Right lobe of liver (tissue), 6 donors: Measurements from ENCODE around the gene AP5Z1. TPM values are rescaled to one million over a fixed set of nuclear protein-coding genes. Genes with fewer than 3 reads are reported as not detected.

Experiments
- ATAC-seq, 4 donors: fragments of 200-7000 bp; cut with Tn5 transposase; one replicate each; pipeline ENCODE4 v1.9.1; 2020; ENCODE audit warnings: mild to moderate bottlenecking in 4 of 4, moderate library complexity in 4 of 4
- DNase-seq, 3 donors: peaks; one replicate each; pipeline ENCODE4 v3.0.0-alpha.2; 2020
- H3K27ac ChIP-seq, 3 donors: fragments of 200-600 bp; one replicate each; pipeline ENCODE4 v1.8.0; 2022
- H3K27me3 ChIP-seq, 2 donors: fragments of 200-600 bp; one replicate each; pipeline ENCODE4 v1.8.0; 2022
- H3K36me3 ChIP-seq, 4 donors: fragments of 200-600 bp; sonication (generic) in 1 of 4; one replicate each; pipeline versions ENCODE4 v1.5.1 to v1.8.0; 2017 to 2022; ENCODE audit warnings: control low read depth in 1 of 4
- H3K4me1 ChIP-seq, 4 donors: fragments of 200-600 bp; sonication (generic) in 1 of 4; one replicate each; pipeline versions ENCODE4 v1.5.1 to v1.8.0; 2017 to 2022; ENCODE audit warnings: control low read depth in 1 of 4
- H3K4me3 ChIP-seq, 3 donors: fragments of 200-600 bp; one replicate each; pipeline ENCODE4 v1.8.0; 2022
- H3K9me3 ChIP-seq, 4 donors: fragments of 200-600 bp; sonication (generic) in 1 of 4; one replicate each; pipeline versions ENCODE4 v1.5.1 to v1.8.0; 2017 to 2022; ENCODE audit warnings: control low read depth in 1 of 4
- CTCF ChIP-seq, 4 donors: fragments of 200-600 bp in 3 of 4; fragments of 450-650 bp in 1 of 4; IDR thresholded peaks; one replicate each; pipeline versions ENCODE4 v1.5.1 to v1.8.0; 2016 to 2022; ENCODE audit warnings: antibody characterized with exemption in 4 of 4, mild to moderate bottlenecking in 2 of 4
- POLR2A ChIP-seq: fragments of 450-650 bp; IDR thresholded peaks from one replicate; pipeline ENCODE4 v1.6.1; 2017; ENCODE audit warnings: antibody characterized with exemption, mild to moderate bottlenecking
- WGBS: methylation state at CpG from one replicate; pipeline ENCODE4 v1.1.6; 2018; ENCODE audit warnings: low coverage, low lambda C conversion rate; ENCODE audit not compliant: insufficient coverage; ENCODE audit errors: missing lambda C conversion rate; 5-methylcytosine and 5-hydroxymethylcytosine counted together
- intact Hi-C, 2 donors: fragments of 100-400 bp; cut with DNase I; formaldehyde crosslinking; loops; one replicate each; pipeline versions ENCODE4 v1.11.2 to v1.14.1; 2022
- total RNA-seq, 6 experiments: library from RNA; depleted of rRNA in 2 of 6; stranded (reverse); fragments of >200 nt in 2 of 6; fragmentation: NEBNext Ultra II Directional in 3 of 6; extraction: Animal tissue kit (Norgen Biotek cat#: 25700) in 3 of 6; gene quantifications; one replicate each; pipeline versions ENCODE4 v1.1.0 to v1.2.4, GENCODE V29; 2016 to 2023
- donor health status: DM: no; HTN: yes; CAD: no.
- donor health status: DM: no; HTN: no; CAD: no.
- donor health status: DM: no; HTN: no; CAD: no.
- donor health status: DM: no; HTN: yes; CAD: no.
- donor health status: DM: no; HTN: yes; CAD: no.

Gene AP5Z1
- total RNA-seq, 6 experiments from 2014 or later = 9.7 to 23.6 (median 14.2) TPM

GRCh38 chr7:4783292-4783652 lies 7.8 kb downstream of the AP5Z1 start:
- no peak for DNase-seq
- Histone ChIP-seq H3K4me1 (no peaks in the 10 kb centered on the region), H3K9me3 (no peaks in the 10 kb centered on the region), H3K27ac (no peak overlapping the region), H3K36me3 (peaks cover 3 to 73% (median 21%) of the 10 kb centered on the region in 4 donors), H3K4me3 (no peak overlapping the region), H3K27me3 (no peaks in the 10 kb centered on the region)
- intact Hi-C loops = no loop called here
- ATAC-seq = no peak
- WGBS = no CpG with 5 or more reads among the region's 16 CpGs
- TF ChIP-seq POLR2A = no peak
- no peak for TF ChIP-seq CTCF (IDR thresholded peaks at IDR 0.05)

DNA sequence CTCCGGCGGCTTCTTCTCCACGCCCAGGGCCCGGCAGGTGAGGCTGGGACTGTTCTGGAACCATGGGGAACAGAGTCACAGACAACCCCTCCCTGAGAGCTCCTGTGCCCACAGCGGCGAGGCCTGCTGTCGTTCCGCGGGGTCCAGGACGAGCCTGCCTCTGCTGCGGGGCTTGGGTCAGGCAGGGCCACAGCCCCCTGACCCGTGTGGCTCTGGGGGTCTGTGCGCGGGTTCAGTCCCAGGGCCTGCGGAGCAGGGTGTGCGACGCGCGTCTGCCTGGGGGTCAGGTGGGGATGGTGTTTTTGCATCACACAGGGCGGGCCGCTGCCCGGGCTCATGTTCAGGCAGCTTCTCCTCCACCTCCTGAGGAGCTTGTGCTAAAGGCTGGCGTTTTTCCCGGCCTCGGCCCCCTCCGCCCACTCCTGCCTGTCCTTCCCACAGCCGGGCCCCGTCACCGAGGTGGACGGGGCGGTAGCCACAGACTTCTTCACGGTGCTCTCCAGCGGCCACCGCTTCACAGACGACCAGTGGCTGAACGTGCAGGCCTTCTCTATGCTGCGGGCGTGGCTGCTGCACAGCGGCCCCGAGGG lies 8.4 kb downstream of the AP5Z1 start:
- no peak overlapping the region for H3K27ac ChIP-seq
- intact Hi-C loops = no loop called here
- no peaks in the 10 kb centered on the region for H3K4me1 ChIP-seq
- no peaks in the 10 kb centered on the region for H3K27me3 ChIP-seq
- TF ChIP-seq POLR2A (no peak), CTCF (IDR thresholded peaks at IDR 0.05) (no peak)
- no CpG with 5 or more reads among the region's 40 CpGs for WGBS
- no peaks in the 10 kb centered on the region for H3K9me3 ChIP-seq
- H3K4me3 ChIP-seq = no peak overlapping the region
- ATAC-seq (no peak), DNase-seq (no peak)
- H3K36me3 ChIP-seq = peaks cover 3 to 77% (median 24%) of the 10 kb centered on the region in 4 donors

- DNase-seq = no peak
- intact Hi-C loops = no loop called here
- peaks cover 3 to 77% (median 24%) of the 10 kb centered on the region in 4 donors for H3K36me3 ChIP-seq
Observed at GRCh38 chr7:4784799-4785198, 9.4 kb downstream of the AP5Z1 start.

GRCh38 chr7:4785371-4785770 lies 9.9 kb downstream of the AP5Z1 start:
- Histone ChIP-seq H3K27me3 (no peaks in the 10 kb centered on the region), H3K4me3 (no peak overlapping the region), H3K36me3 (peaks cover 3 to 81% (median 24%) of the 10 kb centered on the region in 4 donors), H3K4me1 (no peaks in the 10 kb centered on the region), H3K27ac (no peak overlapping the region), H3K9me3 (no peaks in the 10 kb centered on the region)
- ATAC-seq (no peak), DNase-seq (no peak)
- 85% methylated on average over 8 of the region's 20 CpGs for WGBS
- intact Hi-C loops = no loop called here
- no peak for TF ChIP-seq POLR2A
- TF ChIP-seq CTCF (IDR thresholded peaks at IDR 0.05) = no peak

More at GRCh38 chr7:4784799-4785198, 9.4 kb downstream of the AP5Z1 start:
- Histone ChIP-seq H3K4me3 (no peak overlapping the region), H3K9me3 (no peaks in the 10 kb centered on the region), H3K27ac (no peak overlapping the region), H3K27me3 (no peaks in the 10 kb centered on the region), H3K4me1 (no peaks in the 10 kb centered on the region)
- no peak for TF ChIP-seq POLR2A
- no peak for TF ChIP-seq CTCF (IDR thresholded peaks at IDR 0.05)
- no peak for ATAC-seq
- no CpG with 5 or more reads among the region's 19 CpGs for WGBS

DNA sequence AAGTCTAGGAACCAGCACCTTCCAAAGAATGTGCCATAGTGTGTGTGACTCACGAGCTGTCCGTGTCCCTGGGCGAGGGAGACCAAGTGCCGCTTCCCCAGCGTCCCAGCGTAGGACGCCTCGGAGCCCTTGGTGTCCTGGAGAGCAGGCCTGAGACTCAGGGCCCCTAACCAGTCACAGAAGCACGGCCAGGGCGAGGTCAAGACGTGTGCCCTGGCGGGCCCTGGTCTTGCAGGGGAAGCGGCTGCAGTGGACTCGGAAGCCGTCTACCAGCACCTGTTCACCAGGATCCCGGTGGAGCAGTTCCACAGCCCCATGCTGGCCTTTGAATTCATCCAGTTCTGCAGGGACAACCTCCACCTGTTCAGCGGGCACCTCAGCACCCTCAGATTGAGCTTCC lies 10.6 kb downstream of the AP5Z1 start:
- Histone ChIP-seq H3K36me3 (peaks cover 3 to 81% (median 23%) of the 10 kb centered on the region in 4 donors), H3K4me1 (no peaks in the 10 kb centered on the region), H3K27me3 (no peaks in the 10 kb centered on the region), H3K9me3 (no peaks in the 10 kb centered on the region), H3K4me3 (no peak overlapping the region), H3K27ac (no peak overlapping the region)
- no peak for TF ChIP-seq CTCF (IDR thresholded peaks at IDR 0.05)
- no peak for TF ChIP-seq POLR2A
- 93% methylated on average over 3 of the region's 17 CpGs for WGBS
- ATAC-seq = no peak
- DNase-seq = no peak
- intact Hi-C loops = no loop called here
